ENCODE data around the gene ABCE1. TPM values are rescaled to one million over a fixed set of nuclear protein-coding genes. Genes with fewer than 3 reads are reported as not detected.

ABCE1 gene
- total and polyA plus RNA-seq, 2 of the 8 experiments (the other 6 are each of a cell fraction or from before 2014, with no cell fraction given): 43.7 to 126 TPM

- Histone ChIP-seq H3K56ac (replicated peaks; ENCODE audit: insufficient read length, low read depth, low read length) (no peak overlapping the region), H3K36me3 (ENCODE audit: control insufficient read depth in 2 of 4, insufficient read depth in 4 of 4, low read length in 3 of 4) (no peaks in the 10 kb centered on the region; a peak in 1 of 8 replicates), H3K27me3 (replicated peaks in 1 of 4; ENCODE audit: control insufficient read depth in 3 of 4, extremely low read depth in 1 of 4, insufficient read depth in 3 of 4, low read length in 3 of 4) (no peaks in the 10 kb centered on the region), H2BK5ac (ENCODE audit: low read depth, low read length) (no peak overlapping the region), H3K14ac (ENCODE audit: insufficient read length) (no peak overlapping the region), H3K4ac (replicated peaks; ENCODE audit: insufficient read length, low read depth, low read length) (no peak overlapping the region), H4K5ac (ENCODE audit: insufficient read length, low read depth, low read length) (no peak overlapping the region), H2BK15ac (ENCODE audit: low read length) (no peak overlapping the region), H3K4me2 (ENCODE audit: insufficient read depth in 1 of 2, low read depth in 2 of 2, low read length in 2 of 2) (peak overlapping the region in 1 of 2 experiments; percentile 45; a peak in 1 of 4 replicates), H3K9me3 (ENCODE audit: insufficient read depth in 2 of 2, low read depth in 1 of 2, low read length in 1 of 2) (no peaks in the 10 kb centered on the region), H3K23ac (ENCODE audit: insufficient read length) (no peak overlapping the region), H2BK12ac (ENCODE audit: low read depth, low read length) (no peak overlapping the region), H2AK5ac (ENCODE audit: low read depth, low read length) (no peak overlapping the region), H3K79me1 (ENCODE audit: low read depth, low read length) (no peaks in the 10 kb centered on the region), H3K18ac (ENCODE audit: extremely low read depth, low read length) (no peak overlapping the region), H3K27ac (ENCODE audit: low read depth, low read length) (no peak overlapping the region), H4K8ac (ENCODE audit: extremely low read depth, insufficient read depth, low read length) (no peak overlapping the region), H3K9ac (replicated peaks in 1 of 4; ENCODE audit: extremely low read depth in 1 of 4, low read depth in 3 of 4, low read length in 3 of 4) (no peak overlapping the region), H2BK20ac (ENCODE audit: low read length) (no peak overlapping the region), H3K4me3 (ENCODE audit: extremely low read depth in 1 of 4, insufficient read depth in 2 of 4, low read depth in 3 of 4, low read length in 4 of 4) (no peak overlapping the region), H4K20me1 (replicated peaks in 1 of 2; ENCODE audit: control insufficient read depth in 1 of 2, insufficient read depth in 2 of 2, low read length in 2 of 2) (peaks cover 0 to 7% of the 10 kb centered on the region in 2 experiments), H3K23me2 (ENCODE audit: low read depth, low read length) (no peaks in the 10 kb centered on the region), H3K79me2 (ENCODE audit: control insufficient read depth in 1 of 2, insufficient read depth in 2 of 2, low read length in 2 of 2) (peaks cover 0 to 3% of the 10 kb centered on the region in 2 experiments; a peak in 2 of 4 replicates), H2AFZ (ENCODE audit: low read length) (no peak overlapping the region), H3K4me1 (replicated peaks in 1 of 4; ENCODE audit: control insufficient read depth in 3 of 4, insufficient read depth in 4 of 4, low read length in 3 of 4) (peaks cover 0 to 7% (median 0%) of the 10 kb centered on the region in 4 experiments; a peak in 2 of 7 replicates), H2BK120ac (replicated peaks; ENCODE audit: low read depth, low read length) (no peak overlapping the region), H4K91ac (replicated peaks; ENCODE audit: insufficient read length, low read length) (no peak overlapping the region)
- CTCF ChIA-PET (ENCODE audit: partially characterized antibody): interaction anchor here (0.7 kb wide), 1 partner anchor 75 kb away, joined by 5 read pairs; no protein-coding TSS in a partner anchor
- 40% methylated on average over 2 of the region's 2 CpGs; no CpG with 5 or more reads in 1 of the 2 experiments for WGBS, 2 experiments (ENCODE audit: extremely low coverage in 1 of 2, insufficient coverage in 1 of 2, insufficient read length in 1 of 2, insufficient replicate concordance in 2 of 2, low coverage in 1 of 2, low lambda C conversion rate in 2 of 2, missing lambda C conversion rate in 1 of 2)
- FAIRE-seq: no peak
- DNase-seq (ENCODE audit: low read depth in 1 of 2, low spot score in 2 of 2): no peak
- POLR2A ChIA-PET (ENCODE audit: partially characterized antibody): interaction anchor here (0.6 to 1.8 kb wide), 3 partner anchors 32 to 460 kb away, joined by 3 to 5 read pairs (median 5); partner anchors contain the start of genes ABCE1 and ANAPC10
- no peak for TF ChIP-seq CBX5 (IDR thresholded peaks at IDR 0.05; ENCODE audit: low read depth, low read length)
- TF ChIP-seq KDM5A (IDR thresholded peaks at IDR 0.05; ENCODE audit: low read length): no peak
- TF ChIP-seq RFX5 (IDR thresholded peaks at IDR 0.05; ENCODE audit: borderline replicate concordance, low read depth, low read length): no peak
- TF ChIP-seq TAF1 (IDR thresholded peaks at IDR 0.05; ENCODE audit: low read depth, low read length): no peak
- TF ChIP-seq RBBP5 (IDR thresholded peaks at IDR 0.05; ENCODE audit: borderline replicate concordance, low read depth, low read length): no peak
- no peak for TF ChIP-seq YY1 (IDR thresholded peaks at IDR 0.05; ENCODE audit: low read depth, low read length)
- no peak for TF ChIP-seq JUND (IDR thresholded peaks at IDR 0.05; ENCODE audit: low read length)
- TF ChIP-seq CEBPB (IDR thresholded peaks at IDR 0.05; ENCODE audit: low read depth, low read length): no peak
- no peak for TF ChIP-seq RAD21 (IDR thresholded peaks at IDR 0.05 in 1 of 2, conservative IDR thresholded peaks at IDR 0.05 in 1 of 2; ENCODE audit: low read depth in 2 of 2, low read length in 2 of 2)
- no peak for TF ChIP-seq POLR2AphosphoS5 (IDR thresholded peaks at IDR 0.05; ENCODE audit: low read depth, low read length)
- TF ChIP-seq TAF7 (optimal IDR thresholded peaks at IDR 0.05; ENCODE audit: borderline replicate concordance, low read depth, low read length): no peak
- TF ChIP-seq SRF (IDR thresholded peaks at IDR 0.05; ENCODE audit: low read depth, low read length): no peak
- no peak for TF ChIP-seq USF2 (IDR thresholded peaks at IDR 0.05; ENCODE audit: low read length)
These were observed 32.0 kb upstream of the ABCE1 start for GRCh38 chr4:145066063-145066501.
